BLaER1 (cell line): ENCODE data around the gene GUK1.

Experiments used
- H3K27ac ChIP-seq: shearing (Covaris generic); formaldehyde crosslinking; 2 replicates; pipeline ENCODE4 v1.8.1; 2022
- H3K27me3 ChIP-seq: shearing (Covaris generic); formaldehyde crosslinking; 2 replicates; pipeline ENCODE4 v1.8.1; 2022
- H3K36me3 ChIP-seq: shearing (Covaris generic); formaldehyde crosslinking; 2 replicates; pipeline ENCODE4 v1.8.1; 2022
- H3K4me1 ChIP-seq: shearing (Covaris generic); formaldehyde crosslinking; 2 replicates; pipeline ENCODE4 v1.8.1; 2022
- H3K4me2 ChIP-seq: shearing (Covaris generic); formaldehyde crosslinking; 2 replicates; pipeline ENCODE4 v1.8.1; 2022
- H3K4me3 ChIP-seq: shearing (Covaris generic); formaldehyde crosslinking; 2 replicates; pipeline ENCODE4 v1.8.1; 2022
- H3K9ac ChIP-seq: shearing (Covaris generic); formaldehyde crosslinking; 2 replicates; pipeline ENCODE4 v1.8.1; 2022
- H3K9me3 ChIP-seq: shearing (Covaris generic); formaldehyde crosslinking; 2 replicates; pipeline ENCODE4 v1.8.1; 2022
- H4K20me1 ChIP-seq: shearing (Covaris generic); formaldehyde crosslinking; 2 replicates; pipeline ENCODE4 v1.8.1; 2022
- Cebpa-rat ChIP-seq: shearing (Covaris generic); IDR thresholded peaks from 2 replicates; pipeline ENCODE4 v1.8.1; 2022

GUK1 gene

GRCh38 chr1:228174482-228175315 is 34.6 kb downstream of the GUK1 start:
- Histone ChIP-seq H3K9ac (peak overlapping the region; percentile 36; the same call in 1 of the 2 replicates), H3K4me3 (no peak overlapping the region), H3K9me3 (no peaks in the 10 kb centered on the region), H3K27ac (peak overlapping the region; percentile 69), H4K20me1 (peaks cover 62% of the 10 kb centered on the region), H3K36me3 (peaks cover 10% of the 10 kb centered on the region; the same call in 1 of the 2 replicates), H3K4me2 (peak overlapping the region; percentile 93), H3K27me3 (no peaks in the 10 kb centered on the region), H3K4me1 (peaks cover 57% of the 10 kb centered on the region)
- no peak for TF ChIP-seq Cebpa-rat

GRCh38 chr1:228175316-228176023 is 35.4 kb downstream of the GUK1 start:
- Histone ChIP-seq H3K9ac (peak overlapping the region; percentile 36; the same call in 1 of the 2 replicates), H3K4me1 (peaks cover 57% of the 10 kb centered on the region), H3K4me3 (peak overlapping the region; percentile 23; the same call in 1 of the 2 replicates), H3K9me3 (no peaks in the 10 kb centered on the region), H3K27ac (peak overlapping the region; percentile 69), H3K4me2 (peak overlapping the region; percentile 93), H3K27me3 (no peaks in the 10 kb centered on the region), H3K36me3 (peaks cover 10% of the 10 kb centered on the region; the same call in 1 of the 2 replicates), H4K20me1 (peaks cover 61% of the 10 kb centered on the region)
- no peak for TF ChIP-seq Cebpa-rat

GRCh38 chr1:228176024-228176395 is 35.9 kb downstream of the GUK1 start:
- H3K27ac ChIP-seq = peak overlapping the region; percentile 69
- peaks cover 57% of the 10 kb centered on the region for H4K20me1 ChIP-seq
- peaks cover 10% of the 10 kb centered on the region; the same call in 1 of the 2 replicates for H3K36me3 ChIP-seq
- TF ChIP-seq Cebpa-rat = no peak
- peak overlapping the region; percentile 23; the same call in 1 of the 2 replicates for H3K4me3 ChIP-seq
- peaks cover 57% of the 10 kb centered on the region for H3K4me1 ChIP-seq
- H3K9me3 ChIP-seq = no peaks in the 10 kb centered on the region
- peak overlapping the region; percentile 36; the same call in 1 of the 2 replicates for H3K9ac ChIP-seq
- no peaks in the 10 kb centered on the region for H3K27me3 ChIP-seq
- H3K4me2 ChIP-seq = peak overlapping the region; percentile 93

- H3K9ac ChIP-seq = no peak overlapping the region; the same call in 1 of the 2 replicates
Measured at GRCh38 chr1:228176461-228177182, 36.5 kb downstream of the GUK1 start.

GRCh38 chr1:228177183-228177475 is 37.0 kb downstream of the GUK1 start:
- Histone ChIP-seq H4K20me1 (peaks cover 51% of the 10 kb centered on the region), H3K27ac (no peak overlapping the region), H3K4me1 (peaks cover 53% of the 10 kb centered on the region), H3K9me3 (no peaks in the 10 kb centered on the region), H3K4me3 (no peak overlapping the region), H3K9ac (no peak overlapping the region), H3K36me3 (peaks cover 10% of the 10 kb centered on the region; the same call in 1 of the 2 replicates), H3K4me2 (peak overlapping the region; percentile 93), H3K27me3 (no peaks in the 10 kb centered on the region)
- TF ChIP-seq Cebpa-rat = no peak

More at GRCh38 chr1:228176461-228177182, 36.5 kb downstream of the GUK1 start:
- no peaks in the 10 kb centered on the region for H3K9me3 ChIP-seq
- peaks cover 55% of the 10 kb centered on the region for H3K4me1 ChIP-seq
- no peak for TF ChIP-seq Cebpa-rat
- H3K4me3 ChIP-seq = no peak overlapping the region
- H3K4me2 ChIP-seq = peak overlapping the region; percentile 93
- peak overlapping the region; percentile 69; the same call in 1 of the 2 replicates for H3K27ac ChIP-seq
- no peaks in the 10 kb centered on the region for H3K27me3 ChIP-seq
- peaks cover 53% of the 10 kb centered on the region for H4K20me1 ChIP-seq
- peaks cover 10% of the 10 kb centered on the region; the same call in 1 of the 2 replicates for H3K36me3 ChIP-seq

GRCh38 chr1:228177721-228178710 is 37.9 kb downstream of the GUK1 start:
- Histone ChIP-seq H3K4me1 (peaks cover 53% of the 10 kb centered on the region), H3K4me3 (no peak overlapping the region), H3K27ac (no peak overlapping the region), H3K9ac (no peak overlapping the region), H3K9me3 (no peaks in the 10 kb centered on the region), H3K4me2 (peak overlapping the region; percentile 93), H4K20me1 (peaks cover 43% of the 10 kb centered on the region), H3K36me3 (peaks cover 10% of the 10 kb centered on the region; the same call in 1 of the 2 replicates), H3K27me3 (no peaks in the 10 kb centered on the region)
- no peak for TF ChIP-seq Cebpa-rat

GRCh38 chr1:228178737-228179684 is 38.9 kb downstream of the GUK1 start:
- H3K9ac ChIP-seq = no peak overlapping the region
- no peaks in the 10 kb centered on the region for H3K27me3 ChIP-seq
- peak overlapping the region; percentile 93 for H3K4me2 ChIP-seq
- peaks cover 10% of the 10 kb centered on the region; the same call in 1 of the 2 replicates for H3K36me3 ChIP-seq
- peaks cover 37% of the 10 kb centered on the region for H4K20me1 ChIP-seq
- H3K4me1 ChIP-seq = peaks cover 53% of the 10 kb centered on the region
- no peak overlapping the region for H3K4me3 ChIP-seq
- TF ChIP-seq Cebpa-rat = no peak
- no peaks in the 10 kb centered on the region for H3K9me3 ChIP-seq
- H3K27ac ChIP-seq = no peak overlapping the region
